ENCODE results near the gene OR4D9. TPM values are rescaled to one million over a fixed set of nuclear protein-coding genes. Genes with fewer than 3 reads are reported as not detected.

Gene OR4D9
- total and polyA plus RNA-seq, 10 of the 15 experiments (the other 5 are each of a cell fraction or from before 2014, with no cell fraction given) = not detected

GRCh38 chr11:59556115-59556916, 45.0 kb downstream of the OR4D9 start (continued):
- peak; percentile 55; the same call in 1 of the 2 replicates for TF ChIP-seq ZBTB40 (IDR thresholded peaks at IDR 0.05; ENCODE audit: borderline replicate concordance)
- peak; percentile 95 for TF ChIP-seq ZNF217 (IDR thresholded peaks at IDR 0.05)
- TF ChIP-seq CREB1 (IDR thresholded peaks at IDR 0.05; ENCODE audit: low read depth) = no peak
- peak; percentile 89 for TF ChIP-seq SREBF2 (IDR thresholded peaks at IDR 0.05; ENCODE audit: low read length)
- TF ChIP-seq BACH1 (IDR thresholded peaks at IDR 0.05; ENCODE audit: borderline replicate concordance) = 0 out of 2 replicates have a peak, but pooled peaks have one; percentile 12
- TF ChIP-seq, protein P1, sequence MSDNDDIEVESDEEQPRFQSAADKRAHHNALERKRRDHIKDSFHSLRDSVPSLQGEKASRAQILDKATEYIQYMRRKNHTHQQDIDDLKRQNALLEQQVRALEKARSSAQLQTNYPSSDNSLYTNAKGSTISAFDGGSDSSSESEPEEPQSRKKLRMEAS (IDR thresholded peaks at IDR 0.05; ENCODE audit: low read depth, low read length) = peak; percentile 77
- no peak for TF ChIP-seq KDM1A (IDR thresholded peaks at IDR 0.05; ENCODE audit: borderline replicate concordance)
- TF ChIP-seq FOXK2 (IDR thresholded peaks at IDR 0.05) = peak; percentile 36; the same call in 1 of the 2 replicates
- TF ChIP-seq, protein P2, sequence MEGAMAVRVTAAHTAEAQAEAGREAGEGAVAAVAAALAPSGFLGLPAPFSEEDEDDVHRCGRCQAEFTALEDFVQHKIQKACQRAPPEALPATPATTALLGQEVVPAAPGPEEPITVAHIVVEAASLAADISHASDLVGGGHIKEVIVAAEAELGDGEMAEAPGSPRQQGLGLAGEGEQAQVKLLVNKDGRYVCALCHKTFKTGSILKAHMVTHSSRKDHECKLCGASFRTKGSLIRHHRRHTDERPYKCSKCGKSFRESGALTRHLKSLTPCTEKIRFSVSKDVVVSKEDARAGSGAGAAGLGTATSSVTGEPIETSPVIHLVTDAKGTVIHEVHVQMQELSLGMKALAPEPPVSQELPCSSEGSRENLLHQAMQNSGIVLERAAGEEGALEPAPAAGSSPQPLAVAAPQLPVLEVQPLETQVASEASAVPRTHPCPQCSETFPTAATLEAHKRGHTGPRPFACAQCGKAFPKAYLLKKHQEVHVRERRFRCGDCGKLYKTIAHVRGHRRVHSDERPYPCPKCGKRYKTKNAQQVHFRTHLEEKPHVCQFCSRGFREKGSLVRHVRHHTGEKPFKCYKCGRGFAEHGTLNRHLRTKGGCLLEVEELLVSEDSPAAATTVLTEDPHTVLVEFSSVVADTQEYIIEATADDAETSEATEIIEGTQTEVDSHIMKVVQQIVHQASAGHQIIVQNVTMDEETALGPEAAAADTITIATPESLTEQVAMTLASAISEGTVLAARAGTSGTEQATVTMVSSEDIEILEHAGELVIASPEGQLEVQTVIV (IDR thresholded peaks at IDR 0.05; ENCODE audit: borderline replicate concordance, partially characterized antibody) = no peak
- TF ChIP-seq RELA (IDR thresholded peaks at IDR 0.05; ENCODE audit: borderline replicate concordance, partially characterized antibody) = peak; percentile 56
- TF ChIP-seq TBL1XR1 (IDR thresholded peaks at IDR 0.05; ENCODE audit: low read depth, low read length) = peak; percentile 48; the same call in 1 of the 2 replicates
- TF ChIP-seq ZNF24 (IDR thresholded peaks at IDR 0.05) = peak; percentile 98
- TF ChIP-seq TCF7 (IDR thresholded peaks at IDR 0.05; ENCODE audit: borderline replicate concordance) = no peak
- TF ChIP-seq IKZF2 (IDR thresholded peaks at IDR 0.05) = peak; percentile 68 to 70; a peak in 3 of 4 replicates
- TF ChIP-seq CEBPB (IDR thresholded peaks at IDR 0.05; ENCODE audit: borderline replicate concordance in 1 of 2, low read depth in 2 of 2, low read length in 2 of 2) = no peak
- TF ChIP-seq SKIL (IDR thresholded peaks at IDR 0.05; ENCODE audit: low read depth, poor library complexity, severe bottlenecking) = peak; percentile 76
- peak; percentile 71 for TF ChIP-seq IKZF1 (conservative IDR thresholded peaks at IDR 0.05)
- TF ChIP-seq GATAD2B (conservative IDR thresholded peaks at IDR 0.05; ENCODE audit: low read depth) = 0 out of 2 replicates have a peak, but pooled peaks have one; percentile 7
- no peak for TF ChIP-seq FOXM1 (IDR thresholded peaks at IDR 0.05; ENCODE audit: low read depth, low read length)

Data from GM12878 (cell line).